Measurements from ENCODE around the gene BICRAL.

Gene BICRAL

DNA sequence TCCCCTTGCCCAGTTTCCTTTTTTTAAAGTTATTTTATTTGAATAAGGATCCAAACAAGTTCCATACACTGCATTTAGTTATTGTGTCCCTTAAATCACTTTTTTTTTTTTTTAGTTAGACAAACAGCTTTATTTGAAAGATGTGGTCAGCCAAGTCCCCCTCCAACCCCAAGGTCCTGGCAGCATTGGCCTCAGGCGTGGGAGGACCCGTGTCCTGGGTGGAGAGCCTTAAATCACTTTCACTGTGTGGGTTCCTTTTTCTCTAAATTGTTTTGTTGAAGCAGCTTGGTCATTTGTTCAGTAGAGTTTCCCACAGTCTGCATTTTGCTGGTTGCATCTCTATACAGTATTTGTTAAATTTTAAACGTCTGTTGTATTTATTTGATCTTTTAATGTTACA lies 30.8 kb upstream of the BICRAL start:
- TF ChIP-seq POLR2AphosphoS5 (IDR thresholded peaks at IDR 0.05; ENCODE audit: low read depth, low read length) (no peak), FOXP2 (optimal IDR thresholded peaks at IDR 0.05; ENCODE audit: borderline replicate concordance, extremely low read depth, extremely low read length, insufficient read depth) (no peak), SIN3A (IDR thresholded peaks at IDR 0.05; ENCODE audit: borderline replicate concordance, insufficient read depth, low read length) (no peak), REST (IDR thresholded peaks at IDR 0.05; ENCODE audit: insufficient read depth in 1 of 2, low read depth in 2 of 2, low read length in 2 of 2) (no peak), TAF1 (IDR thresholded peaks at IDR 0.05; ENCODE audit: borderline replicate concordance, insufficient read depth, low read length) (no peak)

- TF ChIP-seq SIN3A (IDR thresholded peaks at IDR 0.05; ENCODE audit: borderline replicate concordance, insufficient read depth, low read length) (no peak), POLR2AphosphoS5 (IDR thresholded peaks at IDR 0.05; ENCODE audit: low read depth, low read length) (no peak), FOXP2 (optimal IDR thresholded peaks at IDR 0.05; ENCODE audit: borderline replicate concordance, extremely low read depth, extremely low read length, insufficient read depth) (no peak), REST (IDR thresholded peaks at IDR 0.05; ENCODE audit: insufficient read depth in 1 of 2, low read depth in 2 of 2, low read length in 2 of 2) (no peak)
Measured at GRCh38 chr6:42754759-42755158, 27.1 kb upstream of the BICRAL start.

DNA sequence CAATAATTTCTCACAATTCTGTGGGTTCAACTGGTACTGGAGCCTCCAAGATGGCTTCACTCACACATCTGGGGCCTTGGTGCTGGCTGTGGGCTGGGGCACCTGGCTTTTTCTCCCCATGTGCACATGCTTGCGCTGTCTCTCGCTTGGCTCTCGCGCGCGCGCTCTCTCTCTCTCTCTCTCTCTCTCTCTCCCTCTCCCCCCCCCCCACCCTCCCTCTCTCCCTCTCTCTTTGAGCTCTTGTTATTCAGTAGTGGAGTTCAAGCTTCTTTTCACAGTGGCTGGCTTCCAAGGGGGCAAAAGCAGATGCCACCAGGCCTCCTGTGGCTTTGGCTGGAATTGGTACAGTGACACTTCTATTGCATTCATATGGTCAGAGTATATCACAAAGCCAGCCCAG lies 25.1 kb upstream of the BICRAL start:
- TF ChIP-seq POLR2AphosphoS5 (IDR thresholded peaks at IDR 0.05; ENCODE audit: low read depth, low read length) (no peak), SIN3A (IDR thresholded peaks at IDR 0.05; ENCODE audit: borderline replicate concordance, insufficient read depth, low read length) (no peak), TAF1 (IDR thresholded peaks at IDR 0.05; ENCODE audit: borderline replicate concordance, insufficient read depth, low read length) (no peak), FOXP2 (optimal IDR thresholded peaks at IDR 0.05; ENCODE audit: borderline replicate concordance, extremely low read depth, extremely low read length, insufficient read depth) (no peak), REST (IDR thresholded peaks at IDR 0.05; ENCODE audit: insufficient read depth in 1 of 2, low read depth in 2 of 2, low read length in 2 of 2) (no peak)

GRCh38 chr6:42758756-42759430 lies 23.0 kb upstream of the BICRAL start:
- no peak for TF ChIP-seq POLR2AphosphoS5 (IDR thresholded peaks at IDR 0.05; ENCODE audit: low read depth, low read length)
- TF ChIP-seq REST (IDR thresholded peaks at IDR 0.05; ENCODE audit: insufficient read depth in 1 of 2, low read depth in 2 of 2, low read length in 2 of 2): no peak
- TF ChIP-seq SIN3A (IDR thresholded peaks at IDR 0.05; ENCODE audit: borderline replicate concordance, insufficient read depth, low read length): no peak
- TF ChIP-seq TAF1 (IDR thresholded peaks at IDR 0.05; ENCODE audit: borderline replicate concordance, insufficient read depth, low read length): no peak
- TF ChIP-seq FOXP2 (optimal IDR thresholded peaks at IDR 0.05; ENCODE audit: borderline replicate concordance, extremely low read depth, extremely low read length, insufficient read depth): no peak

Data from PFSK-1 (cell line).